K562 (cell line): ENCODE data around the gene NFATC2. TPM values are rescaled to one million over a fixed set of nuclear protein-coding genes. Genes with fewer than 3 reads are reported as not detected.

Experiments
- ATAC-seq: fragments of 200-7000 bp; cut with Tn5 transposase; 3 replicates; pipeline ENCODE4 v1.9.1; 2020; ENCODE audit warnings: moderate library complexity
- BruUV-seq: library from RNA; stranded (reverse); fragments of 400-500 nt; replicated peaks from 2 replicates; lab custom pipeline; 2021; lab: Mats Ljungman, UMichigan
- CTCF ChIA-PET: fragments of 300-600 bp; formaldehyde crosslinking; extraction: SDS; loops from one replicate; lab custom pipeline; 2021; ENCODE audit warnings: low intra/inter-chr PET ratio; lab: Yijun Ruan, JAX
- POLR2A ChIA-PET: fragments of 300-600, 350-650 bp; sonication (Branson Sonifier 250); formaldehyde crosslinking; extraction: SDS; loops from one replicate; lab custom pipeline; 2021; ENCODE audit warnings: antibody characterized with exemption, inconsistent platforms; lab: Yijun Ruan, JAX
- DNase-seq, 4 experiments: peaks; one replicate each; pipeline versions ENCODE4 v3.0.0 to v3.0.0-alpha.2; 2011 to 2018; ENCODE audit warnings: low spot score in 3 of 4, mixed read lengths in 3 of 4; ENCODE audit errors: extremely low read depth in 1 of 4
- FAIRE-seq: peaks from 2 replicates; lab custom pipeline; 2011; peaks lifted over from hg19 to GRCh38; lab: Jason Lieb, UNC
- H2AFZ ChIP-seq: 2 replicates; pipeline ENCODE4 v1.6.0; 2011; ENCODE audit warnings: low read depth, low read length, control low read depth, inconsistent platforms
- H3K27ac ChIP-seq: fragments of 200-600 bp; 3 replicates; pipeline ENCODE4 v1.8.0; 2011; ENCODE audit warnings: low read depth, mild to moderate bottlenecking, control low read depth, inconsistent platforms, low read length, moderate library complexity, mixed read lengths; ENCODE audit errors: extremely low read depth
- H3K27me3 ChIP-seq, 2 experiments: fragments of 300-600 bp in 1 of 2; 2 replicates in 1 of 2; 3 replicates in 1 of 2; pipeline versions ENCODE4 v1.6.0 to v1.8.0; 2011; ENCODE audit warnings: inconsistent platforms in 2 of 2, low read length in 2 of 2, mild to moderate bottlenecking in 1 of 2, mixed read lengths in 1 of 2, moderate library complexity in 1 of 2; ENCODE audit not compliant: control insufficient read depth in 2 of 2, insufficient read depth in 2 of 2
- H3K36me3 ChIP-seq: fragments of 300-600 bp; 3 replicates; pipeline ENCODE4 v1.8.0; 2011; ENCODE audit warnings: mild to moderate bottlenecking, low read length, inconsistent platforms; ENCODE audit not compliant: control insufficient read depth, insufficient read depth
- H3K4me1 ChIP-seq, 2 experiments: fragments of 200-600 bp in 1 of 2; replicated peaks in 1 of 2; 2 replicates in 1 of 2; 3 replicates in 1 of 2; pipeline versions ENCODE4 v1.5.1 to v1.8.0; 2011; ENCODE audit warnings: inconsistent platforms in 2 of 2, low read length in 2 of 2, mild to moderate bottlenecking in 1 of 2, mixed read lengths in 1 of 2, moderate library complexity in 1 of 2; ENCODE audit not compliant: control insufficient read depth in 2 of 2, insufficient read depth in 2 of 2
- H3K4me2 ChIP-seq: 2 replicates; pipeline ENCODE4 v1.6.1; 2011; ENCODE audit warnings: low read length, control low read depth, inconsistent platforms, mixed read lengths; ENCODE audit not compliant: insufficient read depth
- H3K4me3 ChIP-seq: fragments of 200-600 bp; sonication (generic), shearing (Covaris generic); 2 replicates; pipeline ENCODE4 v1.5.1; 2016; ENCODE audit warnings: control low read depth, inconsistent platforms
- H3K79me2 ChIP-seq: fragments of 200-600 bp; 3 replicates; pipeline ENCODE4 v1.8.0; 2011; ENCODE audit warnings: low read length, inconsistent platforms; ENCODE audit not compliant: control insufficient read depth, insufficient read depth
- H3K9ac ChIP-seq, 2 experiments: 2 replicates each; pipeline versions ENCODE4 v1.6.0 to v1.6.1; 2011; ENCODE audit warnings: low read depth in 2 of 2, low read length in 2 of 2, control low read depth in 1 of 2, inconsistent platforms in 1 of 2, mild to moderate bottlenecking in 1 of 2, mixed read lengths in 1 of 2; ENCODE audit not compliant: insufficient read depth in 1 of 2
- H3K9me1 ChIP-seq: one replicate; pipeline ENCODE4 v1.6.0; 2011; ENCODE audit warnings: inconsistent platforms, mild to moderate bottlenecking, low read length, moderate library complexity; ENCODE audit not compliant: control insufficient read depth, insufficient read depth
- H3K9me3 ChIP-seq: replicated peaks from 2 replicates; pipeline ENCODE4 v1.5.1; 2011; ENCODE audit warnings: low read depth, low read length, inconsistent platforms; ENCODE audit not compliant: control insufficient read depth, insufficient read depth
- H4K20me1 ChIP-seq: replicated peaks from 2 replicates; pipeline ENCODE4 v1.6.1; 2011; ENCODE audit warnings: low read length, inconsistent platforms, mixed read lengths; ENCODE audit not compliant: control insufficient read depth, insufficient read depth
- AFF4 ChIP-seq: sonication (generic); formaldehyde crosslinking; IDR thresholded peaks from 2 replicates; pipeline ENCODE4 v1.8.0; 2023; ENCODE audit warnings: mild to moderate bottlenecking, missing genetic modification reagents
- HDAC8 ChIP-seq: fragments of 450-650 bp; IDR thresholded peaks from 2 replicates; pipeline ENCODE4 v1.6.1; 2016; ENCODE audit warnings: mild to moderate bottlenecking, missing genetic modification characterization, moderate library complexity, missing compliant biosample characterization
- MTF1 ChIP-seq: fragments of 250-450 bp; sonication (Bioruptor Pico); IDR thresholded peaks from 2 replicates; pipeline ENCODE4 v1.9.0; 2021; ENCODE audit warnings: moderate library complexity, mild to moderate bottlenecking, inconsistent platforms, borderline replicate concordance
- SLC30A9 ChIP-seq: fragments of 250-450 bp; sonication (Bioruptor Pico); IDR thresholded peaks from 2 replicates; pipeline ENCODE4 v1.8.0; 2022; ENCODE audit warnings: mild to moderate bottlenecking, moderate library complexity
- SMARCA5 ChIP-seq: fragments of 450-650 bp; IDR thresholded peaks from 2 replicates; pipeline ENCODE4 v1.6.1; 2016
- ZNF609 ChIP-seq: sonication (generic); formaldehyde crosslinking; IDR thresholded peaks from 2 replicates; pipeline ENCODE4 v1.8.1; 2023; ENCODE audit warnings: missing genetic modification reagents, mild to moderate bottlenecking, borderline replicate concordance
- ZSCAN32 ChIP-seq: fragments of 450-650 bp; formaldehyde crosslinking; IDR thresholded peaks from 2 replicates; pipeline ENCODE4 v1.4.0; 2020; ENCODE audit warnings: mild to moderate bottlenecking, moderate library complexity
- WGBS: fragments of 100-300 bp; shearing (Covaris generic); methylation state at CpG from one replicate; pipeline ENCODE4 v1.1.6; 2016; ENCODE audit warnings: low coverage, mixed read lengths; ENCODE audit not compliant: insufficient coverage; ENCODE audit errors: missing lambda C conversion rate; 5-methylcytosine and 5-hydroxymethylcytosine counted together
- in situ Hi-C: fragments of 300-500 bp; cut with MboI; formaldehyde crosslinking; loops from 4 replicates; pipeline ENCODE4 v1.15.0; 2018; ENCODE audit warnings: inconsistent platforms, mixed read lengths
- intact Hi-C: fragments of 100-400 bp; cut with micrococcal nuclease; formaldehyde crosslinking; loops from 2 replicates; pipeline ENCODE4 v1.14.2; 2022
- polyA plus RNA-seq, 8 experiments: library from polyadenylated mRNA; depleted of rRNA in 4 of 8; stranded (reverse) in 5 of 8; unstranded in 3 of 8; fragments of >200 nt; fragmentation: Nextera tagmentation in 2 of 8; fragmentation: Illumina TruSeq in 1 of 8; extraction: Ambion mirVana in 2 of 8; extraction: Trizol in 1 of 8; gene quantifications; 2 replicates each; pipeline versions ENCODE4 v1.2.1 to v1.2.3, GENCODE V29; 2011 to 2014; ENCODE audit warnings: inconsistent platforms in 1 of 8, missing spikeins in 1 of 8
- total RNA-seq, 7 experiments: library from RNA; depleted of rRNA in 6 of 7; stranded (reverse); fragments of >200 nt in 6 of 7; fragmentation: Illumina TruSeq in 2 of 7; extraction: Trizol in 2 of 7; gene quantifications; 2 replicates each; pipeline versions ENCODE4 v1.2.1 to v1.2.3, GENCODE V29; 2011 to 2021; ENCODE audit warnings: low replicate concordance in 1 of 7

The NFATC2 gene
- total and polyA plus RNA-seq, 9 of the 15 experiments (the other 6 are each of a cell fraction or from before 2014, with no cell fraction given): 1.9 to 11.2 (median 3.0) TPM

GRCh38 chr20:51536116-51537069 is 6.1 kb downstream of the NFATC2 start:
- CTCF ChIA-PET: no interaction called here
- DNase-seq (no peak), ATAC-seq (no peak), FAIRE-seq (no peak)
- no peak overlapping the region for H2AFZ ChIP-seq
- peaks cover 90% of the 10 kb centered on the region for H3K79me2 ChIP-seq
- no peaks in the 10 kb centered on the region for H3K9me1 ChIP-seq
- in situ Hi-C loops: no loop called here
- intact Hi-C loops: no loop called here
- H3K27ac ChIP-seq: no peak overlapping the region
- H3K36me3 ChIP-seq: peaks cover 36% of the 10 kb centered on the region
- no peaks in the 10 kb centered on the region for H3K27me3 ChIP-seq
- no peak overlapping the region for H3K4me3 ChIP-seq
- H3K4me2 ChIP-seq: no peak overlapping the region
- POLR2A ChIA-PET: interaction anchor here (0.7 to 1.4 kb wide), 3 partner anchors 9 to 454 kb away, joined by 3 to 4 read pairs (median 3); no protein-coding TSS in a partner anchor
- H3K4me1 ChIP-seq: peaks cover 16 to 40% of the 10 kb centered on the region in 2 experiments; a peak in 4 of 5 replicates
- H3K9ac ChIP-seq: no peak overlapping the region
- BruUV-seq: no TSS peak
- WGBS: 54% methylated on average over 6 of the region's 6 CpGs
- H4K20me1 ChIP-seq: peaks cover 3% of the 10 kb centered on the region; the same call in 1 of the 2 replicates
- no peaks in the 10 kb centered on the region for H3K9me3 ChIP-seq
- no peak for TF ChIP-seq SLC30A9 (CRISPR knock-in tag)
- TF ChIP-seq MTF1 (CRISPR knock-in tag): no peak
- no peak for TF ChIP-seq AFF4 (CRISPR knock-in tag)
- TF ChIP-seq SMARCA5: no peak
- no peak for TF ChIP-seq ZSCAN32 (CRISPR knock-in tag)
- TF ChIP-seq ZNF609 (CRISPR knock-in tag): no peak
- no peak for TF ChIP-seq HDAC8 (tag)
